ENCODE measurements around the gene MACROD2.

The MACROD2 gene

DNA sequence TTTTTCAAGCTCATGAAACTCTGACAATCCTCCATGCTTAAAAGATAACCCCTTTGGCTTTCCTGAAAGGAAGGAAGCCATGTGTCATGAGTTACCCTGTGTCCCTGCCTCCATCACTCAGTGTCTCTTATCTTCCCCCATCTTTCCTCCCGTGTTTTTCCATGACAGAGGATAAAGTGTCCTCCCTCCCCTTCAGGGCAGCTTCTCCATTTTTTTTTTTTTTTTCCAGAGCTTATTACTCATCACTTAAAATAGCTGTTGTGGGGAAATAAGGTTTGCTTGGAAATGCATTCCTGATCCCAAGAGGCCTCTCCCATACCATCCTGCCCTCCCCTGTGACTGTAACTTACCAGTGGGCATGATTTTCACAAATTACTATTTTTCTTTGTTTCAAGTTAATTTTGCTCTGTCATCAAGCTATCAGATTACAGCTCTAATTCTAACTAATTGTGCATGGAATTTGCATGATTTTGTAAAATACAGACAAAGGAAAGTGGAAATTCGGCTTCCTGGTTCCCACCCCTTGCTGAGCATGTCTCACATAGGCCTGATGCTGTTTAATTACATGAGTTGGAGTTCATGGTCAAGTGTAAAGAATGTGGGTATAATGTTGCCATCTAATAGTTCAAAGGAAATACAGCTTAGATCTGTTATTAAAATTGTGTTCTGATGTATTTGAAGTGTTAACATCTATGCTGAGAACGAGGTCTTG lies 956.5 kb downstream of the MACROD2 start:
- no peak for TF ChIP-seq ZFX (IDR thresholded peaks at IDR 0.05; ENCODE audit: borderline replicate concordance)
- TF ChIP-seq, protein P1, sequence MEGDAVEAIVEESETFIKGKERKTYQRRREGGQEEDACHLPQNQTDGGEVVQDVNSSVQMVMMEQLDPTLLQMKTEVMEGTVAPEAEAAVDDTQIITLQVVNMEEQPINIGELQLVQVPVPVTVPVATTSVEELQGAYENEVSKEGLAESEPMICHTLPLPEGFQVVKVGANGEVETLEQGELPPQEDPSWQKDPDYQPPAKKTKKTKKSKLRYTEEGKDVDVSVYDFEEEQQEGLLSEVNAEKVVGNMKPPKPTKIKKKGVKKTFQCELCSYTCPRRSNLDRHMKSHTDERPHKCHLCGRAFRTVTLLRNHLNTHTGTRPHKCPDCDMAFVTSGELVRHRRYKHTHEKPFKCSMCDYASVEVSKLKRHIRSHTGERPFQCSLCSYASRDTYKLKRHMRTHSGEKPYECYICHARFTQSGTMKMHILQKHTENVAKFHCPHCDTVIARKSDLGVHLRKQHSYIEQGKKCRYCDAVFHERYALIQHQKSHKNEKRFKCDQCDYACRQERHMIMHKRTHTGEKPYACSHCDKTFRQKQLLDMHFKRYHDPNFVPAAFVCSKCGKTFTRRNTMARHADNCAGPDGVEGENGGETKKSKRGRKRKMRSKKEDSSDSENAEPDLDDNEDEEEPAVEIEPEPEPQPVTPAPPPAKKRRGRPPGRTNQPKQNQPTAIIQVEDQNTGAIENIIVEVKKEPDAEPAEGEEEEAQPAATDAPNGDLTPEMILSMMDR (IDR thresholded peaks at IDR 0.05) = no peak
- H3K27ac ChIP-seq = no peak overlapping the region

DNA sequence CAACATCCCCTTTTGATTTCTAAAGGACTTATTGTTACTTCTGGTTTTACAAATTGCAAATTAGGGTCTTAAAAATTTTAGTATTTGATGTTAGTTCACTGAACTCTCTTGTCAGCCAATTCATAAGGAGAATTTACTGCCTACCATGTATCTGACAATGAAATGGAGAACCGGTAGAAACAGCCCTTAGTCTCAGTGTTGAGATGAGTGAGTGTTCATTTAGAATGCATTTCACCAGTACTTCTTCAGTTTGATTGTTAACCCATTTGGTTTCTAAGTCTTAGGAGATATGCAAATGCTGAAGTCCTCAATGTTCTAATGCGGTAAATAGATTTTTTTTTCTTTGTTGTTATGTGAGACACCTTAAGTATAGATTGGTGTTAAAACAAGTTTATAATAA lies 958.4 kb downstream of the MACROD2 start:
- no peak overlapping the region for H3K27ac ChIP-seq
- no peak for TF ChIP-seq ZFX (IDR thresholded peaks at IDR 0.05; ENCODE audit: borderline replicate concordance)
- TF ChIP-seq, protein P1 (IDR thresholded peaks at IDR 0.05) = no peak

DNA sequence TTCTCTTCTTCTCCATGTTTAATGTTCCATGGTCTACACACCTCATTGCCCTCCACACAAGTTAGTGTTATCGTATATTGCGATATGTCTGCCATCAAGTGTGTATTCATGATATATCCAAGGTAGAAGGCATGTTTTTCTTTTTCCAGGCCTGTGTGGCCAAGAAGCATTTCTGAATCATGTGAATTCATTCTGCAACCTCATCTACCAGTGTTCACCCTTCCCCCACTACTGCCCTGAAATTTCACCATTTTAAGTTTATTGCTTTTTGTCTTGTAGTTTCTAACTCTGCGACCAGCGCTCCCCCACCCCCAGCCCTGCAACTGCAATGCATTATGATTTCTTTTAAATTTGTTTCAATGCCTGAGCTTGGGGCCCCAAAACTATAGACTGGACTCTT lies 960.1 kb downstream of the MACROD2 start:
- TF ChIP-seq, protein P1 (IDR thresholded peaks at IDR 0.05) = no peak
- H3K27ac ChIP-seq = no peak overlapping the region

DNA sequence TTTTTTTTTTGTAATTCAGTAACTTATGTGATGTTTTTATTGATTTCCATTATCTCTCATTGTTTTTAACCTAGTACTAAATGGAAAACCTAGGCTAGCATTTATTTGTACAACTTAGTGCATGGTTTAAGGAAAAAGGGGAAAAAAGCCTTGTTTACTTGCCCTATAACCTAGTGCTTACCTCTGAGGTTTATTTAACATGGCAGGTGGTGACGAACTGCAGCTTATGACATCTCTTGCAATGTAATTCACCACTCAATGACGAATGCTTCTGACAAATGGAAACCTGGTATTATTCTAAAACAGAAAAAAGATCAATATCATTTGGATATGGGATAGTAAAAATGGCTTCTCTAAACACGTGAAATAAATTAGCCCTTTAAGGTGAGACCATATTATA lies 960.7 kb downstream of the MACROD2 start:
- TF ChIP-seq, protein P1 (IDR thresholded peaks at IDR 0.05) = no peak
- TF ChIP-seq ZFX (IDR thresholded peaks at IDR 0.05; ENCODE audit: borderline replicate concordance) = no peak
- H3K27ac ChIP-seq = no peak overlapping the region

DNA sequence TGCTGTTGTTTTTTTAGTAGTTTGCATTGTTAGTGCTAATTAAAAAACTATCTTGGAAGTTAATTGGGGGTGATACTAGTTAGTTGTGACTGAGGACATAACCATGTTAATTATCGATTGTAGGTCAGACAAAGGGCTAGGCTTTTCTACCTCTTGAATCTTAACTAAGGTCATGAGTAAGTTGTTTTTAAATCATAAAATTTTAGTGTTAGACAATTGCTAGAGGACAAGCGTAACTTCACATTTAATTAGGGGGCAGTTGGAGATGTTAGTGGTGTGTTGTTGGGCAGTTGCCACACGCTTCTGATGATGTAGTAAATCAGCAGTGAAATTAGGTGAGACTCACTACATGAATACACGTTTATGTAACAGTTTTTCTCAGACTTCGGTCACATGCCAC lies 961.2 kb downstream of the MACROD2 start:
- TF ChIP-seq ZFX (IDR thresholded peaks at IDR 0.05; ENCODE audit: borderline replicate concordance) = no peak
- TF ChIP-seq, protein P1 (IDR thresholded peaks at IDR 0.05) = no peak
- H3K27ac ChIP-seq = no peak overlapping the region

DNA sequence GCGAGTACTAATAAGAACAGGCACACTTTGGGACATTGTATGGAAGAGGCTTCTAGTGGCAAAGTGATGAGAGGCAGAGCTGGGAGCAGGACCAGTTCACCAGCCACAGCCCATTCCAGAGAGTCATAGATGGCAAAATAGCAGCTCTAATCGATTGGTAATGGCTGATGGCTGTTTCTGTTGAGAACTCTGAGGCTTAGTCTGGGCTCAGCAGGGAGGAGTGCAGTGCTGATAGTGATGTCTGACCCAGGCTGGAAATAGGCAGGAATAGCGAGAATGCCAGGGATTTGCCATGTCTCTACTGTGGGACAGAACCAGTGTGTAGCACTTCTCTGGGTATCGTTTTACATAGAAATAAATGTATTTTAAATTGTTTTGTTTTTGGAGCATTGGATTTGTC lies 962.1 kb downstream of the MACROD2 start:
- TF ChIP-seq ZFX (IDR thresholded peaks at IDR 0.05; ENCODE audit: borderline replicate concordance) = no peak
- TF ChIP-seq, protein P1 (IDR thresholded peaks at IDR 0.05) = no peak
- H3K27ac ChIP-seq = no peak overlapping the region

DNA sequence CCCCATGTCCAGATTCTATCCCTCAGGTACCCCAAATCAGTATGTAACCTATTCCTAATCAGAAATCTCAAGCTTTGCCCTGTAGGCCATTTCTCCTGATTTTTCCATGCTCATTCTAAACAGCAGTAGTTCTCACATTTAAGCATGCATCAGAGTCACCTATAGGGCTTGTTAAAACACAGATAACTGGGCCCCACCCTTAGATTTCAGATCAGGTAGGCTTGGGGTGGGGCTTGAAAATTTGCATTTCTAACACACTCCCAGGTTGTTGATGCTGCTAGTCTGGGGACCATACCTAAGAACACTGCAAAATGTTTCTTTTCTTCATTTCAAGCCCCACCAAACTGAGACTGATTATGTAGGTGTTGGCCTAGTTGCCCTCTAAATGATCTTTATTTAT lies 963.3 kb downstream of the MACROD2 start:
- no peak overlapping the region for H3K27ac ChIP-seq
- TF ChIP-seq, protein P1 (IDR thresholded peaks at IDR 0.05) = no peak
- TF ChIP-seq ZFX (IDR thresholded peaks at IDR 0.05; ENCODE audit: borderline replicate concordance) = no peak
